NCI-H128 (cell line): Measurements from ENCODE around the gene NELL1.

Experiments
- DNase-seq: peaks from one replicate; lab custom pipeline; 2025; ENCODE audit not compliant: unreplicated experiment; lab: John Stamatoyannopoulos, UW

Gene NELL1

DNA sequence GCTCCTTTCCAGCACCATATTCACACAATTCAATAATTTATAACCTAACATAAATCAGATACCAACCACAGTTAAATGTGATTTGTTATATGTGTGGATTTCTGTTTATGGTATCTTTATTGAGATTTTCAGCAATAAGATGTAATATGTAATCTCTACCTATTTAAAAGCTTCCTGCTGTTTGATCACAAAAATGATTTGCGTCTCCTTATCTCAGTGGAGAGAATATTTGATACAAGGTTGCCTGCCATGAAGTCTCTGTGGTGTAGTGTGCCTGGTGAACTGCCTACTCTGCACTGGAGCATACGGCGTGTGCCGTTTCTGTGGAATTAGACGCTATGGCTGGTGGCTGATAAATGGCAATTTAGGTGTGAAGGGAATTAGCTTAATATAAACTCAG, 741.1 kb downstream of the NELL1 start:
- DNase-seq, result no peak

DNA sequence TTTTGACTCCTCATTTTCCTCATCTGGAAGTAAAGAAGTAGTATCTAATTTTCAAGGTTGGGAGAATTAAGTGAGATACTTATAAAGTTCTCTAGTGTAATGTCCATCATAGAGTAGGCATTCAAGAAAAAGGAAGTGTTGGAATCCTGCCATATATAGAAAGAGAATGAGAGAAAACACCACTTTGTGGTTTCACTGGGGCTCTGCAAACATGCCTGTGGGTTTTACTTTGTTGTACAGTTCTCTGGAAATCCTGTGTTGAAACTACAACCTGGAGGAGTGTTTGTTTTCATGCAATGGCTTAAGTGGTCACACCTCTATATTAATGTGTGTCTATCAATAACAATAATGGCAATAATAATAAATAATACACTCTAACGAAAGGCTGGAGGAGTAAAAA, 741.7 kb downstream of the NELL1 start:
- no peak for DNase-seq

DNA sequence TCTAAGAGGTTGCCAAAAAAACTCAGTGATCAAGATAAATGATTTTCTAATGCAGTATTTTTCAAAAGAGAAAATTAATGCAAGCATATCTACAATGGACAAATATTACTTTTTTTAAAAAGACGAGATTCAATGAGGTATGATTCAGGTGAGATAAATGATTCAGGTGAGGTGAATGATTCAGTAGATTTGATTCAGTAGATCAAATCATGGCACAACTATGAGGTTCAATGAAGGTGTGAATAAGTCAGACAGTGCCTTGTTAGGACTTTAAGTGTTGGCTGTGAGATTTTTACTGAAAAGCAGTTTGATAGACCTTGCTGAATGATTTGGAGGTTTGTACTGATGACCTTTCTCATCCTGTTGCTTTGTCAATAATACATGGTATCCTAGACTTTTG, 742.2 kb downstream of the NELL1 start:
- no peak for DNase-seq

DNA sequence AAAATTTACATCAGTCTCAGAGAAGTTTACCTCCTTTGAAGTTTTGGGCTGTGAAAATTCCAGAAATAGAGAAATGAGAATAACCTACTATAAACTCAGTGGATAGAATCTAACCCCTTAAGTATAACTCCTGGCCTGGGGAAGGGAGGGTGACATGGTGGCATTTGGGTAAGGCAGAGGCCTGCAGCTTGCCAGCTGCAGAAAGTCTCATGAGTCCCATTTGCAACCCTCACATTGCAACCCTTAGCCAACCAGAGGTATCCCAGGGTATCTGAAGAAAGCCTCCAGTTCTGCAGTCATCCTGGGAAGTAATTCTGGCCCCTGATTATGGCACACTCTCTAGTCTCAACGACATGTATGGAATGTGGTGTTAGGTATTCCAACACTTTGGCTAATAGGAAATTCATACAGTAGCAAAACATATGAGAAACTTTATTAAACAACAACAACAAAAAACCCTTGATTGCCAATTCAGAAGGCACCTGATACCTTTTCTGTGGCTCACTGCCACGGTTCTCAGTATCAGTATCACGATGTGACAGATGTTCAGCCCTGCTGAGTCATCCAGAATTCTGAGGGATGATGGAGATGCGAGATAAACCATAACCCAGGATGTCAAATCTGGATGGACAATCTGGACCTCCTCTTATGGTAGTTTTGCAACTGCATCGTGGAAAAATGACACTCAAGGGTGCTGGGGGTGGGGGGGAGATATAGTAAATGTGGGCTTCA, 743.4 kb downstream of the NELL1 start:
- no peak for DNase-seq

DNA sequence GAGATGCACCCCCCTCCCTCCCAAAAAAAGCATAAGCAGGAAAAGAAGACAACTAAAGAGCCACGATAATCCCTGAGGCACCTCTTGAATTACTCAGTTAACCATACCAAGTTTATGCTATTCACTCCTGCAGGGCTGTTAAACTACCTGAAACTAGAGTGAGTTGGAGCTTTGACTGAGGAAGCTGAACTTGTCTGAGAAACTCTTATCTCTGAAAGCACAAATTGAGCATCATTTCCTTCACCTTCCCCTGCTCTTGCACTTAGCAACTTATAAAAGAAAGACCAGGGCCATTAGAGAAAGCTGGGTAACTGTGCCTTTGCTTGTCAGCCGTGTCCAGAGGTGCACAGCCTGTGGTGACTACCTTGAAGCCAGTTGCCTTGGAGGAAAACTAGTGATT, 745.6 kb downstream of the NELL1 start:
- no peak for DNase-seq

DNA sequence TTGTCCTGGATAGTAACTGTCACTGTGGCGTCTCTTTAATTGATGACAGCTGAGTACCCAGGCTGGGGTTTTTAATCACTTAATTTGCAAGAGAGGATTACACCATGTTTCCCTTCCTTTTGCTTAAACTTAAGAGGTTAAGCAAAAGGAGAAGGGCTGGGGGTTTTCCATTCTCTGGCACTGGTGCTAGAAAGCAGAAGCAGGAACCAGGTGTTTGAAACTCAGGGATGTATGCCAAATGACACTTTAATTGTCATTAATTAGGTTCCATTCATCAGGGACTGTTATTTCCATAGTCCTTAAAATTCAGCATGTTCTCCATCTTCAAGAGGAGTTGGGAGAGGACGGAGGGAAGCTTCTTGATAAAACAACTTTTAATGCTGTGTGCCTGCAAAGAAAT, 746.2 kb downstream of the NELL1 start:
- DNase-seq, result no peak

DNA sequence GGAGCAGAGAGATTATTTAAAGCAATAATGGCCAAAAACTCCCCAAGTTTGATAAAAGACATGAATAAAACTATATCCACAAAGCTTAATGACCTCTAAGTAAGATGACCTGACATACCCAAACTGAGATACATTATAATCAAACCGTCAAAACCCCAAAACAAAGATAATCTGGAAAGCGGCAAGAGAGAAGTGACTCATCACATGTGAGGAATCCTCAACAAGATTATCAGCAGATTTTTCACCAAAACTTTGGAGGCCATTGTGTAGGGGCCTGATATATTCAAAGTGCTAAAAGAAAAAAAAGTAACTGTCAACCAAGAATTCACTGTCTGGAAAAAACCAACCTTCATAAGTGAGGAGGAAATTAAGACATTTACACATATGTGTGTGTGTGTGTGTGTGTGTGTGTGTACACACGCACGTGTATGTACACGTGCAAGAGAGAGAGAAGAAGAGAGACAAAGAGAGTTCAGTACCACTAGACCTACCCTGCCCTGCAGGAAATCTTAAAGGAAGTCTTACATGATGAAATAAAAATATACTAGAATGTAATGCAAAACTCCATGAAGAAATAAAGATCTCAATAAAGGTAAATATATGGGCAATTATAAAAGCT, 752.4 kb downstream of the NELL1 start:
- no peak for DNase-seq

DNA sequence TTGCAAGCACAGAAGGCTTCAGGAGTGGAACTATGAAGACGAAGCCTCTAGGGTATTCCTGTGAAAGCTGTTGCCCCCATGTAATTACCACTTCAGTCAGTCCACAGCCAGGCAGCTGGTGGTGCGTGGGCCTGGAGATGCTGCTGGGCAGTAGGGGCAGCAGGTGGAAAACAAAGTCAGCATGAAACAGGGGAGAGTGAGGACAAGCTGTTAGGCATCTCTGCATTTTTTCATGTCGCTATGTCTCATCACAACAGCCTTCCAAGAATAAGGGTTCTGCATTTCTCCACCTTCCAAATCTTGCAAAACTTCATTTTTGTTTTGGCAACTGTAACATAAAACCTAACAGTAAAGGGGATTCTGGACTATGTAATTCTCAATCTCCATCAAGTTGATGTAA, 757.5 kb downstream of the NELL1 start:
- no peak for DNase-seq

DNA sequence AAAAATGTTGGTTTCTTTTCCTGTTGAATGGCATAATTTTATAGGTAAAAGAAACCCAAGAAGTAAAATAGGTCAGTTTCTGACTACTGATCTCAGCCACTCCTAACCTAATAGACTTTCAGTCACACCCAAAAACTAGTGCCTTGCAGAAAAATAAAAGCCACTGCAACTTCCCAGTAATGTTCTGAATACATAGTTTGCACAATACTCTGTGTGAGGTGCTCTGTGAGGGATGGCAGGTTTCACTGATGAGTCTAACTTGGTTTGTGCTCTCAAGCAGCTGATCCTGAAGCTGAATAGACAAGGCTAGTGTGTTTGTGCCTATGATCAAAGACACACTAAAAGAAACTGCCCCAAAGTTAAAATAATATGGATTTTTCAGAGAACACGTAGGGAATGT, 758.3 kb downstream of the NELL1 start:
- no peak for DNase-seq

DNA sequence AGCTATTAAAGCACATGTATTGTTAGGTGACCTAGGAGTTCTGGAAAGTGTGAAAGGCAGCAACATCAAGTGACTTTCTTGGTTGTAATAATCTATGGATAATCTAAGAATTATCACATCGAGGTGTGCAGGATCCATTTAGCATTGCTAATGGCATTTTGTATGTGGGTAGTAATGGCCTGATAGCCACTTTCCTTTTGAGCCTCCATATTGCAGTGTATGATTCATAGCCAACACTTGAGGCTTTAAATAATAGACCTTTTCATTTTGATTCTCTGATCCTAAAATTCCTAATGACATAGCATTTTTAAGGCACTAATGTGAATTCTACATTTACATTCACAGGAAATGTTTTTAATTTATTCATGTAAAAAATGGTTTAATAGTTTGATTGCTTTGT, 759.4 kb downstream of the NELL1 start:
- DNase-seq, result no peak

DNA sequence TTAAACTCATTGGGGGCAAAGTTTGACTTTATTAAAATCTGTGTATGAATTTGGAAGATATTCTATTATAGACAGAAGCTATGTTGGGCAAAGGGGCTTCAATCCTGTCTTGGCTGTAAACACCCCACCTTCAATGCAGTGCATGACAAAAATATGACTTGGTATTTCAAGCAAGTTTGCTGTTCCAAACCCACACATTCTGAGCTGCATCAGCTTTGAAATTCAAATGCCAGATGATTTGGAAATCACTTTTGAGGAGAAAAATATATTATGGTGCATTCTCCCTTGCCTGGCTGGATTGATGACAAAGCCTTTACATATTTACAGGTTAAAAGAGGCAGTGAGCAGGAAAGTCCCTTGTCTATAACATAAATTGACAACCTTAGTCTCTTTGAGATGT, 760.0 kb downstream of the NELL1 start:
- DNase-seq, result no peak

DNA sequence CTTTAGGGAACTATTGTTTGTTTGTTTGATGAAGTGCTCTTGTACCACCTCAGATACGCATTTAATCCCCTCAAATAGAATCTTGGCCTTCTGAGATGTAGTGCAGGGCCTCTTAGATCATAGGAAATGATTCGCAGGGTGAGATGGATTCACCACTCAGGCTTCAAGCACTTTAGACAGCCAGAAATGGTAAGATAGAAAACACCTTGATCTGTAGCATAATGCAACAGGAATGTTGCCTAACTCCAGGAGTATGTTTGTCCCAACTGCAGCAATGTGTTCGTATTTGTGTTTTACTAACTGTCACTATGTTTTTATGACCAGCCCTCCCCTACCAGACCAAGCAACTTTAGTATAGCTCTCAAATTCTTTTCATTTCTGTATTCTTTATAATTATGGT, 761.2 kb downstream of the NELL1 start:
- DNase-seq, result no peak

DNA sequence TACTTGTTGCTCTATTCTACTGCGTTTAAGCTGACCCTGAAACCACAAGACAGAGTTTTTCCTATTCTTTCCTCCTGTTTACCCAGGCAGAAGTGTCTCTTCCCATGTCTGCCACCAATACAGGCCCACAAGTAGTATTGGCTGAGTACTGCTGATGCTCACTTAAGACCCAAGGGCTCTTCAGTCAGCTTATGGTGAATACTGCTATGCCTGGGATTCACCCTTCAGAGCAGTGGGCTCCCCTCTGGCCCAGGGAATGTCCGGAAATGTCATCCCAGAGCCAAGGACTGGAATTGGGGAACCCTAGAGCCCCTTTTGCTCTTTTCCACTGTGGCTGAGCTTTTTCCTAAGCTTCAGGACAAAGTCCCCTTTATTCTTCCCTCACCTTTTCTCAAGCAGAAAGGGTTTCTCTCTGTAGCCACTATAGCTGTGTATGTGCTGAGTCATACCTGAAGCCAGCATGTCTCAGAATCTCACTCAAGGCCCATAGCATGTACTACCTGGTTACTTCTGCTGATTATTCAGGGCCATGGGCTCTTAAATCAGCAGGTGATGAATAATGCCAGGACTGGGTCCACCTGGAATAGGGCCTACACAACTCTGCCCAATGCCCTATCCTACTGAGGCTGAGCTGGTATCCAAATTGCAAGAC, 777.7 kb downstream of the NELL1 start:
- no peak for DNase-seq

DNA sequence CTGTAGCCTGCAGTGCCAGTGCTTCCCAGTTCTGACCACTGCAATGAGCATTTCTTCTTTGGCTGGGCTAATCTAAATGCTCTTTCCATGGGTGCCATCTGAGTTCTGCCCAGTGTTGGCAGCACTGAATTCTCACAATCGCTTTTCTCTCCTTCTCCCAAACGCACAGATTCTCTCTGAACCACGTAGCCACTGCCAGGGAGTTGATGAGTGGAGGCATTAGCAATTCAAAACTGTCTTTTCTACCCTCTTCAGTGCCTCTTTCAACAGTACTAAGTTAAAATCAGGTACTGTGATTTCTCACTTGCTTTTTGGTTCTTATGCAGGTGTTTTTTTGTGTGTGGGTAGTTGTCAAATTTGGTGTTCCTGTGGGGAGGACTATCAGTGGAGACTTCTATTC, 778.5 kb downstream of the NELL1 start:
- no peak for DNase-seq

DNA sequence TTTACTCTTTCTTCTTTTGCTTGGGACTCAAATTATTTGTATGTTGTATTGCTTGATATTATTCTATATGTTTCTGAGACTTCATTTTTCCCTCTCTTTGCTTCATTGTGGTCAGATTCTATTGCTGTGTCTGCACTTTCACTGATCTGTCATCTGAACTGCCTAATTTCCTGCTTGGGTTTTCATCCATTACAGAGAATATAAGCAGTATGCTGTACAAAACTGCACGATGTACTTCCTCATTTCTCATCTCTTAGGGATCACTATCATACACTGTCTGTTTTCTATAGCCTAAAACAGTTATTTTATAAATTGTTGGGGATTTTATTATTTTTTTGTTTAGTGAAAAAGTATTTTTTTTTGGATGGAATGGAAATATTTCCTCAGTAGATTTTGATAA, 786.8 kb downstream of the NELL1 start:
- no peak for DNase-seq

DNA sequence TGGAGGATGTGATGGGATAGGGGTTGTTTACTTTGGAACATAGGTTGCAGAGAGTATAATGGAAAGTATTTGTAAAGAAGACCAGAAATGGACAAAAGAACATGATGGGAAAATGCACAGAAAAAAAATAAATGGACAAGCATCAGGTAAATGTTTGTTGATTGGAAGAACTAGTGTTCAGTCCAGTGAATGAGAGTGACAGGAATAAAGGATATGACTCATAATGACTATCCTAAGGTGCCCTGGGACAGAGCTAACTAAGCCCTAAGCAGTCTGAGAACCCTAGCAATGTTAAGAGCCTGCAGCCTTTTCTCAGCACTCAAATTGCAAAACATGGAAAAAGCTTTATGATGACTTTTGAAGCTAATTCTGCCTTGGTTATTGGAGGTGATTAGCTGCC, 790.7 kb downstream of the NELL1 start:
- DNase-seq, result no peak

DNA sequence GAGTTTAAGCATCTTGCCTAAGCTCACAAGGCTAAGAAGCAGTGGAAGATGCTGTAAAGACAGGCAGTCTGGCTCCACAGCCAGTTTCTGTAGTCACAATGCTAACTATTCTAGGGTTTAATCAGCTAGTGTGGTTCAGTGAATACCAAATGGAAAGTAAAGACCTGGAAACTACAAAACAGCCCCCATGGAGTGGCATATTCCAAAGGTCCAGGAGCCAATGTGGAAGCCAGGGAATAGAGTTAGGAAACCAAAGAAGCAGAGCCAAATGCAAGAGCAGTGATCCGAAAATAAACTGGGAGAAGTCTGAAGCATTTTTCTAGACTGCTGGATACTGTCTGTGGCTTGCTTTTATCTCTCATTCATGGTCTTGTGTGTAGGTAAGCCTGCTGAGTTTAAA, 792.3 kb downstream of the NELL1 start:
- no peak for DNase-seq

DNA sequence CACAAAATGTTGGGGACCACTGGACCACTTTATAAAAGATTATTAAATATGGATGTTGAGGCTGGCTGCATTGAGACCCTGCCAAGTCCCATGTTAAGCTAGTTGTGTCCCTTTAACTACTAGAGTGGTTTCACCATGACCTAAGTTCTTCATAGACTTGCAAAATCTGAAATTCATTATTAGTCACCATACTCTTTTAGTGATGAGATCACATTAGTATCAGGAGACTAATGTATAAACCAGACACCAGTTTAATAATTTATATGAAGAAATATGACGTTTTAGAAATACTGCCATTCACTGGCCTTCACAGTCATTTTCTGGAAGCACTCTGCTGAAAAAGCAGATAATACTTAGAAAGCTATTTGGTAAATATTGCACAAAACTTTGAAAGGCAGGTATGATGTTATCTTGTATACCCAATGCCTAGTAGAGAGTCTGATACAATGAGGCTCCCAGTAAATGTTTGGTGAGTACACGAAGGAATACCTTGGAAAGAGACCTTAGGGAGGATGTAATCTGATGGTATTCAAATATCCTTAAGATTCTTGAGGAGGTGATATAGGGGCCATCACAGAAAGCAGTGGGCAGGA, 795.3 kb downstream of the NELL1 start:
- DNase-seq, result no peak

DNA sequence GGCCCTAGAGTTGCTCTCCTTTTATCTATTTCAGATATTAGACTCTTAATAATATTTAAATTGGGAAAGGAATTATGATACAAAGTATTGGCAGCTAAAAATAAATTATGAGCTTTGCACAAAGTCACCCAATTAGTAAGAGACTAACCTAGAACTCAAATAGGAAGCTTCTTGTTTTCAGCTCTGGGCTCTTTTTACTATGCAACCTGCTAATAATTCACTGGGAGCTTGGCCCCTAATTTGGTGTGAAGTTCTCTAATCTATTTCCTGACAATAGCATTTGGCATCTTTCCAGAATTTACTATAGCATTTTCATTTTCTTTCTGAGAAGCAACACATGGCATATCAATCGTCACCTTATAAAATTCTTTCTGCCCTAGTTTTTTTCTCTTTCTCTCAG, 795.8 kb downstream of the NELL1 start:
- DNase-seq, result no peak

DNA sequence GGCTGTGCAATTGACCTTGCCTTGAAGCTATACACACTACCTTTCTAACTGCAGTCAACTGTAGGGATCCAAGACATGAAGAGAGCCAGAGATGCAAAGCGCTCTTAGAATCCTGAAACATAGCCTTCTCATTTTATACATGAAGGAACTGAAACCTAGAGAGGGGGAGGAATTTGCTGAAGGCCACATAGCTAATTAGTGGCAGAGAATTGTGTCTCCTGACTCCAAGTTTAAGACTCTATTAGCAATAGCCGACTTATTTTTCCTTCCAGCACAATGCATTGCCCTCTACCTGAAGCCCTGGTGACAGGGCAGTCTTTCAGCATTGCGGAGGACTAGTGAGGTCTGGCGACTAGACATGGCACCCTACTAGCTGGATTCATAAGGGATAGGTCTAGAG, 796.5 kb downstream of the NELL1 start:
- DNase-seq, result no peak

DNA sequence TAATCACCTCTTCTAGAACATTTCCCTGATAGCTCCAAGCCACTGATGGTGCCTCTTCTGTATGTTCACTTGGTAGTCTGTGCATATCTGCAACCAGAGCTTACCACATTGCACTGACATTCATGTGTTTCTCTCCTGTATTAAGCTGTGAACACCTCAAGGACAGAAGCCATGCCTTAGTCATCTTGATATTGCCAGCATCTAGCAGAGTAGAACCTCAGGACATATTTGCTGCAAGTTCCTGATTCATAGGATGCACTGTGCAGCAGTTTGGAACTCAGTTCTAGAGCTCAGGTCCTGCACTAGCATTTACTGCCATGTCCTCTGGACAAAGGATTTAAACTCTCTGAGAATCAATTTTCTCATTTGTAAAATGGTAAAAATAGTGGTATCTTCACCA, 801.1 kb downstream of the NELL1 start:
- DNase-seq, result no peak

DNA sequence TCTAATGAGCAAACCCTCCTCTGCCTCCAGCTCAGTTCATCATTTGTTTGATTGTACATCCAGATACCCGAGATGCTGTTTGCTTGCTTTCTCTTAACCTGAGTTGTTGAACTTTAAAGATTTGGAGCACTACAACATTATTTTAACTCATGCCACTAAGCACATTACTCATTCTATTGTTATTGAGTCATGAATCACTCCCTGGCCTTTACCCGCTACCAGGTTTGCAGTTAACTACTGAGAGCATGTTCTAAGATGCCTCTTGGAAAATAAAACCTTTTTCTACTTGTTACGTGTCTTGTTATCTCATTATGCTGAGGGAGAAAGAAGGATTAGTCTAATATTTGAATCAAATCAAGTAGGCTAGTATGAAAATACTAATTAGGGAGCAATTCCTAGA, 802.9 kb downstream of the NELL1 start:
- no peak for DNase-seq
